IMR-90 (cell line): ENCODE results near the gene NDUFB11.

Experiments used
- CHD1 ChIP-seq: IDR thresholded peaks from 2 replicates; pipeline ENCODE4 v1.6.1; 2012; ENCODE audit warnings: low read depth, low read length, improper control_type of control experiment
- POLR2A ChIP-seq: IDR thresholded peaks from 2 replicates; pipeline ENCODE4 v1.6.1; 2012; ENCODE audit warnings: mild to moderate bottlenecking, low read depth, low read length
- RCOR1 ChIP-seq: IDR thresholded peaks from 2 replicates; pipeline ENCODE4 v1.6.1; 2012; ENCODE audit warnings: mild to moderate bottlenecking, low read length, improper control_type of control experiment; ENCODE audit not compliant: insufficient replicate concordance
- USF2 ChIP-seq: fragments of 150-350 bp; IDR thresholded peaks from 2 replicates; pipeline ENCODE4 v1.6.1; 2017; ENCODE audit warnings: mild to moderate bottlenecking, antibody characterized with exemption, low read length, low read depth

GRCh38 chrX:47189906-47190305, 45.4 kb upstream of the NDUFB11 start:
- TF ChIP-seq USF2 (no peak), POLR2A (no peak), CHD1 (no peak), RCOR1 (no peak)
